AG20443 (cell line): ENCODE data around the gene CALML6.
"Not testable (repeated sequence)": the region's sequence is repeated elsewhere in the genome, so short reads cannot be mapped to it uniquely, and the experiment has no call there.

Experiments used
- DNase-seq: peaks from one replicate; pipeline ENCODE4 v3.0.0; 2012; ENCODE audit warnings: low spot score, mixed read lengths

The CALML6 gene

GRCh38 chr1:1925437-1926345 is 10.6 kb downstream of the CALML6 start:
- no peak for DNase-seq

- no peak for DNase-seq
Measured at GRCh38 chr1:1926346-1926811, 11.3 kb downstream of the CALML6 start.

GRCh38 chr1:1926886-1927660 is 12.0 kb downstream of the CALML6 start:
- no peak for DNase-seq

- DNase-seq, result no peak
Measured at GRCh38 chr1:1927751-1928150, 12.7 kb downstream of the CALML6 start.

GRCh38 chr1:1928231-1929101 is 13.4 kb downstream of the CALML6 start:
- DNase-seq, result no peak

- no peak for DNase-seq
Measured at GRCh38 chr1:1929102-1929638, 14.1 kb downstream of the CALML6 start.

GRCh38 chr1:1929639-1930545 is 14.8 kb downstream of the CALML6 start:
- no peak for DNase-seq

GRCh38 chr1:1934848-1935247 is 19.8 kb downstream of the CALML6 start:
- not testable (repeated sequence) for DNase-seq

GRCh38 chr1:1937061-1937460 is 22.0 kb downstream of the CALML6 start:
- DNase-seq, result no peak

- DNase-seq, result no peak
Measured at GRCh38 chr1:1937549-1938275, 22.7 kb downstream of the CALML6 start.

- DNase-seq, result no peak
Measured at GRCh38 chr1:1938276-1938573, 23.2 kb downstream of the CALML6 start.

- no peak for DNase-seq
Measured at GRCh38 chr1:1938613-1939295, 23.7 kb downstream of the CALML6 start.

GRCh38 chr1:1939296-1940122 is 24.4 kb downstream of the CALML6 start:
- DNase-seq, result no peak

GRCh38 chr1:1940123-1940425 is 25.0 kb downstream of the CALML6 start:
- no peak for DNase-seq

- no peak for DNase-seq
Measured at GRCh38 chr1:1941211-1941841, 26.3 kb downstream of the CALML6 start.

GRCh38 chr1:1941868-1942752 is 27.1 kb downstream of the CALML6 start:
- DNase-seq, result no peak
